ENCODE results near the gene GRIPAP1.

DNA sequence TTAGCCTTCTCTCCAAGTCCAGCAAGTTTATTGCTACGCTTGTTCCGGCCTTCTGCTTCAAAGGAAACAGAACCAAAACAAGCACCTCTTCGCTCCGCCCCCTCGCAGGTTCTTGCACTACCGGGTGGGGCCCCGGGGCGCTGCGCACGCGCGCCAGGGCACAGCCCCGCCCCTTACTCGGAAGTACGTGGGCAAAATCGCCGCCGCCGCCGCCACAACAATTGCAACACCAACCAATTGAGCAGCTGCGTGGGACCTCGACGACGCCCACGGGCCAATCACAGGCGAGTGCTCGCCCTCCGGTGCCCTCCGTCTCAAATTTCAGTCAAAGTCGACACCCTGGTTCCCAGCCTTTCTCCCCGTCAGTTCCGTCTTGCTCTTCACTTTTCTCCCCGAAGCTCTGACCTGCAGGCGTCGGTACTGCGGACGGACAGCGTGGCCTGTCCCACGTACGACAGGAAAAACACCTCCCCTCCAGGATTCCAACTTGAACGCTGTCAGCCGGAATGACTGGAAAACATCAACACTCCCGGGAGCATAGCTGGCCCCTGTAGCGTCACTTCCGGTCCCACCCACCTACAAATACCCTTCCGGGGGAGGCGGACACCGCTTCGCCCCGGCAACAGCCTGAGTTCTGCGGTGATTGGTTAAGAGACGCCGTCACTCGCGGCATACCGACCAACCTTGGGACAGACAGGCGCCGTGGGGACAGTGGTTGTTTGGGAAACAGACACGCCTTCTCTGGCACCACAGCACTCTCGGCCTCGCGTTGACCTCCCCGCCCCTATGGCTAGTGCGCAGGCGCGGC lies 44.0 kb downstream of the GRIPAP1 start:
- no peak for TF ChIP-seq FOXA1 (IDR thresholded peaks at IDR 0.05)
- no peak for TF ChIP-seq SUZ12 (IDR thresholded peaks at IDR 0.05)
- no peak for TF ChIP-seq ARNT (IDR thresholded peaks at IDR 0.05)
- TF ChIP-seq FOXM1 (IDR thresholded peaks at IDR 0.05; ENCODE audit: borderline replicate concordance), result no peak
- TF ChIP-seq SP1 (IDR thresholded peaks at IDR 0.05), result no peak
- no peak for TF ChIP-seq ZNF384 (IDR thresholded peaks at IDR 0.05)
- TF ChIP-seq, protein P1, sequence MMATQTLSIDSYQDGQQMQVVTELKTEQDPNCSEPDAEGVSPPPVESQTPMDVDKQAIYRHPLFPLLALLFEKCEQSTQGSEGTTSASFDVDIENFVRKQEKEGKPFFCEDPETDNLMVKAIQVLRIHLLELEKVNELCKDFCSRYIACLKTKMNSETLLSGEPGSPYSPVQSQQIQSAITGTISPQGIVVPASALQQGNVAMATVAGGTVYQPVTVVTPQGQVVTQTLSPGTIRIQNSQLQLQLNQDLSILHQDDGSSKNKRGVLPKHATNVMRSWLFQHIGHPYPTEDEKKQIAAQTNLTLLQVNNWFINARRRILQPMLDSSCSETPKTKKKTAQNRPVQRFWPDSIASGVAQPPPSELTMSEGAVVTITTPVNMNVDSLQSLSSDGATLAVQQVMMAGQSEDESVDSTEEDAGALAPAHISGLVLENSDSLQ (IDR thresholded peaks at IDR 0.05), result peak; percentile 98
- TF ChIP-seq BHLHE40 (IDR thresholded peaks at IDR 0.05; ENCODE audit: borderline replicate concordance), result no peak
- no peak for TF ChIP-seq TARDBP (IDR thresholded peaks at IDR 0.05)
- no peak for TF ChIP-seq LEF1 (IDR thresholded peaks at IDR 0.05; ENCODE audit: borderline replicate concordance)
- TF ChIP-seq CTBP1 (IDR thresholded peaks at IDR 0.05; ENCODE audit: borderline replicate concordance), result no peak
- TF ChIP-seq ELF4 (IDR thresholded peaks at IDR 0.05), result peak; percentile 6; the same call in 1 of the 2 replicates
- peak; percentile 46; the same call in 1 of the 2 replicates for TF ChIP-seq FOXK2 (IDR thresholded peaks at IDR 0.05)

Data from HEK293T (cell line).